ENCODE data around the gene E4F1. TPM values are rescaled to one million over a fixed set of nuclear protein-coding genes. Genes with fewer than 3 reads are reported as not detected.
A peak's percentile ranks its signal among the peaks of the same experiment; 100 is the strongest.

The E4F1 gene
- total and polyA plus RNA-seq, 2 experiments from 2014 or later: 15.5 to 19.7 TPM

- H3K27ac ChIP-seq: no peak overlapping the region
- DNase-seq (ENCODE audit: low spot score): no peak
- H3K9me2 ChIP-seq (replicated peaks; ENCODE audit: insufficient read depth): no peaks in the 10 kb centered on the region
- no peaks in the 10 kb centered on the region for H3K9me3 ChIP-seq (ENCODE audit: low read depth)
- no peaks in the 10 kb centered on the region for H3K79me2 ChIP-seq
- H3K4me1 ChIP-seq (ENCODE audit: insufficient read depth): no peaks in the 10 kb centered on the region
- no peak for TF ChIP-seq EZH2phosphoT487 (IDR thresholded peaks at IDR 0.05; ENCODE audit: low read depth, severe bottlenecking, unreplicated experiment)
- peak; percentile 6 for TF ChIP-seq CTCF (IDR thresholded peaks at IDR 0.05; ENCODE audit: poor library complexity)
- TF ChIP-seq EZH2 (IDR thresholded peaks at IDR 0.05; ENCODE audit: borderline replicate concordance): no peak
- no peaks in the 10 kb centered on the region for H3K36me3 ChIP-seq (replicated peaks; ENCODE audit: insufficient read depth, low read depth)
- H4K20me1 ChIP-seq (ENCODE audit: insufficient read depth, poor library complexity, severe bottlenecking): no peaks in the 10 kb centered on the region
- WGBS (ENCODE audit: low lambda C conversion rate, missing lambda C conversion rate): 67% methylated on average over 14 of the region's 14 CpGs
- H3K4me3 ChIP-seq: no peak overlapping the region
- no peak overlapping the region for H2AFZ ChIP-seq
- no peaks in the 10 kb centered on the region for H3K27me3 ChIP-seq
- H3K4me2 ChIP-seq: no peak overlapping the region
Observed at GRCh38 chr16:2278272-2278608, 54.8 kb downstream of the E4F1 start.

GRCh38 chr16:2278956-2279800 lies 55.8 kb downstream of the E4F1 start:
- H3K27ac ChIP-seq: no peak overlapping the region
- H3K27me3 ChIP-seq: no peaks in the 10 kb centered on the region
- 87% methylated on average over 26 of the region's 26 CpGs for WGBS (ENCODE audit: low lambda C conversion rate, missing lambda C conversion rate)
- no peaks in the 10 kb centered on the region for H3K9me3 ChIP-seq (ENCODE audit: low read depth)
- H3K9me2 ChIP-seq (replicated peaks; ENCODE audit: insufficient read depth): no peaks in the 10 kb centered on the region
- H4K20me1 ChIP-seq (ENCODE audit: insufficient read depth, poor library complexity, severe bottlenecking): no peaks in the 10 kb centered on the region
- H3K36me3 ChIP-seq (replicated peaks; ENCODE audit: insufficient read depth, low read depth): no peaks in the 10 kb centered on the region
- H2AFZ ChIP-seq: no peak overlapping the region
- H3K4me2 ChIP-seq: no peak overlapping the region
- no peak overlapping the region for H3K4me3 ChIP-seq
- H3K79me2 ChIP-seq: no peaks in the 10 kb centered on the region
- TF ChIP-seq CTCF (IDR thresholded peaks at IDR 0.05; ENCODE audit: poor library complexity): no peak
- no peak for TF ChIP-seq EZH2phosphoT487 (IDR thresholded peaks at IDR 0.05; ENCODE audit: low read depth, severe bottlenecking, unreplicated experiment)
- TF ChIP-seq EZH2 (IDR thresholded peaks at IDR 0.05; ENCODE audit: borderline replicate concordance): no peak
- no peaks in the 10 kb centered on the region for H3K4me1 ChIP-seq (ENCODE audit: insufficient read depth)
- DNase-seq (ENCODE audit: low spot score): no peak

GRCh38 chr16:2280461-2280860 lies 57.1 kb downstream of the E4F1 start:
- Histone ChIP-seq H3K9me3 (ENCODE audit: low read depth) (no peaks in the 10 kb centered on the region), H3K4me1 (ENCODE audit: insufficient read depth) (no peaks in the 10 kb centered on the region), H3K9me2 (replicated peaks; ENCODE audit: insufficient read depth) (no peaks in the 10 kb centered on the region), H3K4me3 (no peak overlapping the region), H3K79me2 (no peaks in the 10 kb centered on the region), H3K36me3 (replicated peaks; ENCODE audit: insufficient read depth, low read depth) (no peaks in the 10 kb centered on the region), H2AFZ (no peak overlapping the region), H3K27me3 (no peaks in the 10 kb centered on the region), H3K4me2 (no peak overlapping the region), H4K20me1 (ENCODE audit: insufficient read depth, poor library complexity, severe bottlenecking) (no peaks in the 10 kb centered on the region), H3K27ac (no peak overlapping the region)
- no peak for TF ChIP-seq EZH2phosphoT487 (IDR thresholded peaks at IDR 0.05; ENCODE audit: low read depth, severe bottlenecking, unreplicated experiment)
- TF ChIP-seq EZH2 (IDR thresholded peaks at IDR 0.05; ENCODE audit: borderline replicate concordance): no peak
- no peak for TF ChIP-seq CTCF (IDR thresholded peaks at IDR 0.05; ENCODE audit: poor library complexity)
- WGBS (ENCODE audit: low lambda C conversion rate, missing lambda C conversion rate): 84% methylated on average over 7 of the region's 8 CpGs
- no peak for DNase-seq (ENCODE audit: low spot score)
